Common myeloid progenitor, CD34-positive (primary cell): ENCODE results near the gene STK24.

ENCODE experiments used
- CTCF ChIA-PET: fragments of 350-600 bp; sonication (Branson Sonifier 250); formaldehyde crosslinking; loops from one replicate; lab custom pipeline; 2021; ENCODE audit warnings: antibody characterized with exemption; lab: Charles Lee
- POLR2A ChIA-PET: fragments of 350-600 bp; sonication (Branson Sonifier 250); formaldehyde crosslinking; loops from one replicate; lab custom pipeline; 2021; ENCODE audit warnings: antibody characterized with exemption; lab: Charles Lee
- DNase-seq, 3 donors: peaks; one replicate each; pipeline versions ENCODE4 v3.0.0 to v3.0.0-alpha.2; 2013
- H3K27ac ChIP-seq, 2 experiments: 1 replicate in 1 of 2; 2 replicates in 1 of 2; pipeline ENCODE4 v1.7.0; 2013; ENCODE audit warnings: inconsistent platforms in 2 of 2, low read length in 2 of 2, mild to moderate bottlenecking in 2 of 2, low read depth in 1 of 2, moderate library complexity in 1 of 2; ENCODE audit not compliant: severe bottlenecking in 2 of 2, insufficient read depth in 1 of 2, poor library complexity in 1 of 2
- H3K27me3 ChIP-seq, 5 experiments: replicated peaks in 2 of 5; 1 replicate in 3 of 5; 2 replicates in 2 of 5; pipeline versions ENCODE4 v1.6.1 to v1.7.0; 2013; ENCODE audit warnings: low read length in 4 of 5, mild to moderate bottlenecking in 2 of 5, moderate library complexity in 2 of 5, inconsistent platforms in 1 of 5; ENCODE audit not compliant: insufficient read depth in 5 of 5, control insufficient read depth in 4 of 5
- H3K36me3 ChIP-seq, 4 experiments: 1 replicate in 2 of 4; 2 replicates in 2 of 4; pipeline versions ENCODE4 v1.6.1 to v1.7.0; 2013; ENCODE audit warnings: low read length in 3 of 4, control low read depth in 1 of 4, mild to moderate bottlenecking in 1 of 4; ENCODE audit not compliant: control insufficient read depth in 4 of 4, insufficient read depth in 4 of 4
- H3K4me1 ChIP-seq, 4 experiments: 1 replicate in 3 of 4; 2 replicates in 1 of 4; pipeline versions ENCODE4 v1.6.1 to v1.7.1; 2013; ENCODE audit warnings: low read length in 3 of 4, mild to moderate bottlenecking in 3 of 4, control low read depth in 1 of 4, inconsistent platforms in 1 of 4, moderate library complexity in 1 of 4; ENCODE audit not compliant: control insufficient read depth in 4 of 4, insufficient read depth in 4 of 4; ENCODE audit errors: control extremely low read depth in 1 of 4
- H3K4me3 ChIP-seq, 7 experiments: 1 replicate in 4 of 7; 2 replicates in 3 of 7; pipeline versions ENCODE4 v1.5.1 to v1.7.0; 2013; ENCODE audit warnings: mild to moderate bottlenecking in 7 of 7, low read length in 6 of 7, moderate library complexity in 6 of 7, inconsistent platforms in 2 of 7, low read depth in 2 of 7, control low read depth in 1 of 7; ENCODE audit not compliant: insufficient read depth in 4 of 7, control insufficient read depth in 1 of 7; ENCODE audit errors: extremely low read depth in 1 of 7
- H3K9me3 ChIP-seq, 5 experiments: 1 replicate in 4 of 5; 2 replicates in 1 of 5; pipeline versions ENCODE4 v1.6.1 to v1.7.1; 2013; ENCODE audit warnings: low read length in 4 of 5, mild to moderate bottlenecking in 2 of 5, inconsistent platforms in 1 of 5, low read depth in 1 of 5, moderate library complexity in 1 of 5; ENCODE audit not compliant: control insufficient read depth in 4 of 5, insufficient read depth in 2 of 5; ENCODE audit errors: control extremely low read depth in 1 of 5
- WGBS: methylation state at CpG from one replicate; pipeline ENCODE4 v1.1.5; 2013; ENCODE audit not compliant: insufficient coverage; 5-methylcytosine and 5-hydroxymethylcytosine counted together

Gene STK24

GRCh38 chr13:98483601-98484288, 93.2 kb downstream of the STK24 start:
- H3K9me3 ChIP-seq = no peaks in the 10 kb centered on the region
- ChIA-PET POLR2A (no interaction called here), CTCF (interaction anchor here (1.1 to 4.8 kb wide), 7 partner anchors 8 to 170 kb away, joined by 3 to 29 read pairs (median 5); no protein-coding TSS in a partner anchor)
- peaks cover 0 to 13% (median 6%) of the 10 kb centered on the region in 4 experiments for H3K36me3 ChIP-seq
- H3K27me3 ChIP-seq = no peaks in the 10 kb centered on the region
- H3K4me1 ChIP-seq = peaks cover 5 to 52% (median 15%) of the 10 kb centered on the region in 4 experiments
- H3K4me3 ChIP-seq = no peak overlapping the region
- no peak overlapping the region for H3K27ac ChIP-seq
- WGBS = 99% methylated on average over 14 of the region's 14 CpGs
- DNase-seq = no peak

DNA sequence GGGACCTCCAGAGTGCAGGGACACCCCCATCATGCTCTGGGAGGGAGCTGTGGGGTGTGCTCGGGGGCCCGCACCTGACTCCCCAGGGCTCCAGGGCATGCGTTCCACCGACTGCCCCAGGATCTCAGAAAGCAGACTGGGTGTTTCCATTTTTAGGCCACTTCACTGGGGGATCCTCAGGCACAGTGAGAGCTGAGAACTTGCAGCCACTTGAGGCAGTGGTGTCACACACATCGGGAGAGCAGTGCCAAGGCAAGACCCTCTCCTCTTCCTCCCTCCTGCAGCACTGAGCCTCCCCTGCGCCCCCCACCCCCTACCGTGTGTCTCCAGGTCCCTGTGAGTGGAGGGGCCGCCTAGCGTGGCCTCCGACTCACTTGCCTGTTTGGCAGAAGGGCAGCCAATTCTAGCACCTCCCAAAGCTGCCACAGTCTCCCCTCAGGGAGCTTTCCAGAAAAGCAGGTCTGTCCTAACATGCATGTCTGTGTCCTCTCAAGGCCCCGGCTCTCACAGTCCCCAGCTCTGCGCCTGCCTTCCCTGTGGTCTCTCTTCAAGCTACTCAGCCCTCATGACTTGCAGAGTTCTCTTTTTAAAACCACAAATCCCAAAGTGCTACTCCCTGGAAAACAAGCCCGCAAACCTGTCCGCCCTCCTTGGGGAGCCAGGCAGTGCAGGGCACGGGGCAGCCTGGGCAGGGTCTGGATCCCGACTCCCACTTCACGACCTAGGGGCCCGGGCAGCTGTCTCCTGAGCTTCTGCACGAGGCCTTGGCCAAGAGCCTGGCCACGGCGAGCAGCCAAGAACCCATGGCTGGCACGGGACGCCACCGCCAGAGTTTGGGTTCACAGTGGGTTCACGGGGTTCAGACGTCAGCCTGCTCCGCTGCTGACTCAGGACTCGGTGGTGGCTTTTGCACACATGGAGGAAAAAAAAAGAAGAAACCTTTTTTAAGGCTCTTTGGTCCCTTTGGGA, 94.1 kb downstream of the STK24 start:
- no peaks in the 10 kb centered on the region for H3K9me3 ChIP-seq
- no peaks in the 10 kb centered on the region for H3K27me3 ChIP-seq
- CTCF ChIA-PET = interaction anchor here (0.6 to 4.8 kb wide), 10 partner anchors 7 to 191 kb away, joined by 3 to 29 read pairs (median 4); no protein-coding TSS in a partner anchor
- H3K4me3 ChIP-seq = no peak overlapping the region
- POLR2A ChIA-PET = no interaction called here
- H3K4me1 ChIP-seq = peaks cover 6 to 52% (median 23%) of the 10 kb centered on the region in 4 experiments
- peaks cover 0 to 13% (median 6%) of the 10 kb centered on the region in 4 experiments for H3K36me3 ChIP-seq
- WGBS = 94% methylated on average over 22 of the region's 28 CpGs
- peak in 1 of 3 donors; percentile 30 for DNase-seq
- no peak overlapping the region for H3K27ac ChIP-seq

DNA sequence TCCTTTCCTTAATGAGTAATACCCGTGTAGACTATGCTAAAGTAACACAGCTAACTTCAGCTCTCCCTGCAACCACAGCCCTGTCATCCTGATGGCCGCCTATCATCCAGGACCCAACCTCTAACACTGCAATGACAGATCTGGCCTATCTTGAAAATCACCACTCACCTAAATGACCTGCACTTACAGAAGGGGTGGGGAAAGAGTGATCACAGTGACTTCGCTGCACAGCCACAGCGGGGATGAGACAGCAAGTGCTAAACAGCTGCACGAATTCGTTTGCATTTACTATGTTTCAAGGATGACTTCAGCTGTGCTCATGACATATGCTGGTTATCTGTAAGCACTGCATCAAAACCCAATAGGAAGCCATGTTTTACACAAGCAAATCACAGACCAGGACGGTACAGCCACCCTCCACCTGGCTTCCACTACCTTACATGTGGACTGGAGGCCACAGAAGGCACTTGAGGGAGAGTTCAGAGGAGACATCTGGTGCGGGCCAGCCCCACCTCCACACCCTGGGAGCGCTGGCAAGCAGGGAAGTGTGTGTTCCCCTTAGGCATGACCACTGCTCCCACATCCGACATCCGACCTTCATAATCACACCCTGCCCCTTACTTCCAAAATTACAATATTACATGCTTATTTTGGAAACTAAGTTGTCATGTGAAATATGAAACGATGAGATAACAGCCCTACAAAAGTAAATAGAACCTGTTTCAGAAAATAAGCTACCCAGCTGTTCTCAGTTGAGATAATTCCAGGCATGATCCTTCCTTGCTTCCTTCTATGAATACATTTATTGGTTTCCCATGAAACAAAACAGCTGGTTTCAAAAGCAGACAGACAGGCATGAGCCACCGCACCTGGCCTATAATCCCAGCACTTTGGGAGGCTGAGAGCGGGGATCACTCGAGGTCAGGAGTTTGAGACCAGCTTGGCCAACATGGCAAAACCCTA, 95.7 kb downstream of the STK24 start:
- CTCF ChIA-PET = interaction anchor here (1.1 to 4.8 kb wide), 5 partner anchors 23 to 192 kb away, joined by 3 to 29 read pairs (median 3); no protein-coding TSS in a partner anchor

GRCh38 chr13:98479496-98480003, 97.4 kb downstream of the STK24 start:
- Histone ChIP-seq H3K27ac (no peak overlapping the region), H3K36me3 (peaks cover 2 to 18% (median 8%) of the 10 kb centered on the region in 4 experiments), H3K27me3 (no peaks in the 10 kb centered on the region), H3K4me3 (no peak overlapping the region), H3K4me1 (peaks cover 11 to 61% (median 31%) of the 10 kb centered on the region in 4 experiments), H3K9me3 (no peaks in the 10 kb centered on the region)
- 95% methylated on average over 5 of the region's 8 CpGs for WGBS
- no peak for DNase-seq
- POLR2A ChIA-PET = no interaction called here
- CTCF ChIA-PET = interaction anchor here (1.2 to 1.7 kb wide), 6 partner anchors 10 to 174 kb away, joined by 3 to 4 read pairs (median 4); no protein-coding TSS in a partner anchor

More for the DNA sequence above, 95.7 kb downstream of the STK24 start:
- 95% methylated on average over 9 of the region's 15 CpGs for WGBS
- DNase-seq = no peak
- H3K9me3 ChIP-seq = no peaks in the 10 kb centered on the region
- H3K36me3 ChIP-seq = peaks cover 0 to 13% (median 6%) of the 10 kb centered on the region in 4 experiments
- H3K4me3 ChIP-seq = no peak overlapping the region
- peaks cover 10 to 60% (median 31%) of the 10 kb centered on the region in 4 experiments for H3K4me1 ChIP-seq
- H3K27ac ChIP-seq = no peak overlapping the region
- H3K27me3 ChIP-seq = no peaks in the 10 kb centered on the region
- POLR2A ChIA-PET = no interaction called here

GRCh38 chr13:98478189-98479129, 98.4 kb downstream of the STK24 start:
- H3K36me3 ChIP-seq = peaks cover 4 to 28% (median 14%) of the 10 kb centered on the region in 4 experiments
- H3K9me3 ChIP-seq = no peaks in the 10 kb centered on the region
- DNase-seq = peak; percentile 32 to 66 (median 61)
- H3K4me3 ChIP-seq = no peak overlapping the region
- peaks cover 11 to 54% (median 30%) of the 10 kb centered on the region in 4 experiments for H3K4me1 ChIP-seq
- H3K27ac ChIP-seq = no peak overlapping the region
- 50% methylated on average over 8 of the region's 16 CpGs for WGBS
- no peaks in the 10 kb centered on the region for H3K27me3 ChIP-seq
- POLR2A ChIA-PET = no interaction called here
- CTCF ChIA-PET = interaction anchor here (0.9 to 1.7 kb wide), 9 partner anchors 9 to 193 kb away, joined by 3 to 7 read pairs (median 4); no protein-coding TSS in a partner anchor
